ENCODE data around the gene FBXW11. TPM values are rescaled to one million over a fixed set of nuclear protein-coding genes. Genes with fewer than 3 reads are reported as not detected.

The FBXW11 gene
- total RNA-seq, 1 donor from 2014 or later = 62.1 TPM

DNA sequence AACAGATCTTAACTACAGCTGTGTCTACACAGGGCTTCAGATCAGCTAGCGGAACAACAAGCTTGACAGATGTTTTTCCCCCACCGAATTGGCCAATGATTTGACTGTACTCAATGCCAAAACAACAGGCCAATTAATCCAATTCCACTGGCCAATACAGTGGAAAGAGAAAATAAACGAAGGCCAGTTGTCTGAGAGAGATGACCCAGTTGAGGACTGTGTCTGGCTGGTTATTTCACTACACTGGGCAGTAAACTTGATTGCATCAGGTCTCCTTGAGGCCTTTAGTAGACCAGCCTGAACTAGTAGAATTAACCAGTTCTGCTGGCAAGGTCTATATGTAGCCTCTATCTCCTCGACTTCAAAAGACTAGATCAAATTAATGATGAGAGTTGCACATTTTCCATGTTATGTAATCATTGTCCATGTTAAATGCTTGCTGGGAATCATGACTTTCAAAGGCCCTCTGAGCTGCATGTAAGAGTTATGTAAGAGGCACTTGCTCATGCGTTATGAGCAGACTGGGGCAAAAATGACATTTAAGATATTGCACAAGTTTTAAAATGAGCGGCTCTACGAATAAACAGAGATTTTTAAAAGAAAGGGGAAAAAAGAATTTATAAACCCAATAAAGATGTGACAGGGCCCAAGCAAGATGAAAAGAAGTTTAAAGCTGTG is 192.5 kb downstream of the FBXW11 start:
- H3K4me3 Mint-ChIP-seq = no peak overlapping the region
- H3K9me3 Mint-ChIP-seq = peaks cover 14% of the 10 kb centered on the region
- H3K27ac Mint-ChIP-seq = no peak overlapping the region
- H3K27me3 Mint-ChIP-seq (ENCODE audit: low read depth) = peaks cover 26% of the 10 kb centered on the region
- DNase-seq (ENCODE audit: low spot score in 2 of 2, unreplicated experiment in 2 of 2) = no peak
- H3K36me3 Mint-ChIP-seq = no peaks in the 10 kb centered on the region
- peaks cover 6% of the 10 kb centered on the region for H3K4me1 Mint-ChIP-seq
- TF ChIP-seq, protein P1, sequence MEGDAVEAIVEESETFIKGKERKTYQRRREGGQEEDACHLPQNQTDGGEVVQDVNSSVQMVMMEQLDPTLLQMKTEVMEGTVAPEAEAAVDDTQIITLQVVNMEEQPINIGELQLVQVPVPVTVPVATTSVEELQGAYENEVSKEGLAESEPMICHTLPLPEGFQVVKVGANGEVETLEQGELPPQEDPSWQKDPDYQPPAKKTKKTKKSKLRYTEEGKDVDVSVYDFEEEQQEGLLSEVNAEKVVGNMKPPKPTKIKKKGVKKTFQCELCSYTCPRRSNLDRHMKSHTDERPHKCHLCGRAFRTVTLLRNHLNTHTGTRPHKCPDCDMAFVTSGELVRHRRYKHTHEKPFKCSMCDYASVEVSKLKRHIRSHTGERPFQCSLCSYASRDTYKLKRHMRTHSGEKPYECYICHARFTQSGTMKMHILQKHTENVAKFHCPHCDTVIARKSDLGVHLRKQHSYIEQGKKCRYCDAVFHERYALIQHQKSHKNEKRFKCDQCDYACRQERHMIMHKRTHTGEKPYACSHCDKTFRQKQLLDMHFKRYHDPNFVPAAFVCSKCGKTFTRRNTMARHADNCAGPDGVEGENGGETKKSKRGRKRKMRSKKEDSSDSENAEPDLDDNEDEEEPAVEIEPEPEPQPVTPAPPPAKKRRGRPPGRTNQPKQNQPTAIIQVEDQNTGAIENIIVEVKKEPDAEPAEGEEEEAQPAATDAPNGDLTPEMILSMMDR (IDR thresholded peaks at IDR 0.05; ENCODE audit: unreplicated experiment) = no peak

DNA sequence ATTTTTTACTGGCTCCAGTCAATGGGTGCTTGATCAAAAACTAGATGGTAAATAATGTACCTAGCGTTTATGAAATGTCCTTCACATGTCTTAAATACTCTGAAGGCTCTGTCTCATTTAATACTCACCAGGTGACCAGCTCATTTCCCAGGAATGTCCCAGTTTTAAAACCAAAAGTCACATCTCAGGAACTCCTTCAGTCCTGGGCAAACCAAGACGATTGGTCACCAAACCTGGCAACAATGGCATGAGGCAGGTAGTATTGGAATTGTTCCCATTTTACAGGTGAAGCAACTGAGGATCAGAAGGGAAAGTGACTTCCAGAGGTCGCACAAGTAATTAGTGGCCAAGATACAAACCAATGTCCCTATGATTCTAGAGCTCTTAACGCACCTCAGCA is 193.2 kb downstream of the FBXW11 start:
- TF ChIP-seq, protein P1 (IDR thresholded peaks at IDR 0.05; ENCODE audit: unreplicated experiment) = no peak
- Mint-ChIP-seq H3K4me1 (peaks cover 6% of the 10 kb centered on the region), H3K36me3 (no peaks in the 10 kb centered on the region), H3K4me3 (no peak overlapping the region), H3K9me3 (peaks cover 14% of the 10 kb centered on the region), H3K27me3 (ENCODE audit: low read depth) (peaks cover 25% of the 10 kb centered on the region), H3K27ac (no peak overlapping the region)
- no peak for DNase-seq (ENCODE audit: low spot score in 2 of 2, unreplicated experiment in 2 of 2)

Other genes with a start within 250 kb of the FBXW11 start
- gene SMIM23, start 220.8 kb downstream of the FBXW11 start, total RNA-seq = not detected in 3 replicates
- gene STK10, start 181.6 kb upstream of the FBXW11 start, total RNA-seq = 15.5 to 16.6 TPM (median 16.0 TPM) in 3 replicates
- gene EFCAB9, start 187.5 kb upstream of the FBXW11 start, total RNA-seq = not detected in 3 replicates